ENCODE results near the gene RAP1GAP. TPM values are rescaled to one million over a fixed set of nuclear protein-coding genes. Genes with fewer than 3 reads are reported as not detected.

RAP1GAP gene
- total and polyA plus RNA-seq, 7 donors: 0.04 to 0.57 (median 0.21) TPM; not detected in 2

GRCh38 chr1:21691739-21692138 lies 22.6 kb upstream of the RAP1GAP start:
- peaks cover 9 to 87% of the 10 kb centered on the region in 2 donors for H3K36me3 ChIP-seq (ENCODE audit: insufficient read depth in 1 of 2, low read depth in 1 of 2)
- WGBS, 3 donors: 66 to 78% (median 75%) methylated on average over 3 of the region's 3 CpGs
- no peaks in the 10 kb centered on the region for H3K9me3 ChIP-seq
- no peak overlapping the region for H3K4me3 ChIP-seq
- H3K27ac ChIP-seq: no peak overlapping the region
- ATAC-seq (no peak), DNase-seq (no peak)
- TF ChIP-seq CTCF (IDR thresholded peaks at IDR 0.05): no peak
- no peaks in the 10 kb centered on the region for H3K4me1 ChIP-seq
- intact Hi-C loops (cut with DNase I): no loop called here
- no peaks in the 10 kb centered on the region for H3K27me3 ChIP-seq (ENCODE audit: insufficient read depth in 3 of 3, low read length in 2 of 3)

- intact Hi-C loops (cut with DNase I): no loop called here
- no peak for ATAC-seq
- 93 to 96% (median 96%) methylated on average over 6 of the region's 6 CpGs for WGBS, 3 donors
- Histone ChIP-seq H3K36me3 (ENCODE audit: insufficient read depth in 1 of 2, low read depth in 1 of 2) (peaks cover 12 to 91% of the 10 kb centered on the region in 2 donors), H3K4me3 (no peak overlapping the region), H3K27me3 (ENCODE audit: insufficient read depth in 3 of 3, low read length in 2 of 3) (no peaks in the 10 kb centered on the region), H3K4me1 (no peaks in the 10 kb centered on the region), H3K9me3 (peaks cover 4% of the 10 kb centered on the region), H3K27ac (no peak overlapping the region)
- TF ChIP-seq CTCF (IDR thresholded peaks at IDR 0.05): no peak
- no peak for DNase-seq
Measured at GRCh38 chr1:21689661-21690372, 20.7 kb upstream of the RAP1GAP start.

- ATAC-seq (no peak), DNase-seq (no peak)
- Histone ChIP-seq H3K36me3 (ENCODE audit: insufficient read depth in 1 of 2, low read depth in 1 of 2) (peaks cover 12 to 85% of the 10 kb centered on the region in 2 donors), H3K4me3 (no peak overlapping the region), H3K4me1 (no peaks in the 10 kb centered on the region), H3K27ac (no peak overlapping the region), H3K27me3 (ENCODE audit: insufficient read depth in 3 of 3, low read length in 2 of 3) (no peaks in the 10 kb centered on the region), H3K9me3 (peaks cover 8% of the 10 kb centered on the region)
- 88 to 99% (median 95%) methylated on average over 2 of the region's 2 CpGs for WGBS, 3 donors
- intact Hi-C loops (cut with DNase I): no loop called here
- TF ChIP-seq CTCF (IDR thresholded peaks at IDR 0.05): no peak
Measured at GRCh38 chr1:21687081-21687529, 17.9 kb upstream of the RAP1GAP start.

GRCh38 chr1:21685946-21686678 lies 17.0 kb upstream of the RAP1GAP start:
- H3K4me3 ChIP-seq: no peak overlapping the region
- 95 to 98% (median 97%) methylated on average over 4 of the region's 4 CpGs for WGBS, 3 donors
- no peak overlapping the region for H3K27ac ChIP-seq
- no peak for TF ChIP-seq CTCF (IDR thresholded peaks at IDR 0.05)
- no peaks in the 10 kb centered on the region for H3K27me3 ChIP-seq (ENCODE audit: insufficient read depth in 3 of 3, low read length in 2 of 3)
- intact Hi-C loops (cut with DNase I): no loop called here
- peaks cover 8% of the 10 kb centered on the region for H3K9me3 ChIP-seq
- H3K36me3 ChIP-seq (ENCODE audit: insufficient read depth in 1 of 2, low read depth in 1 of 2): peaks cover 12 to 83% of the 10 kb centered on the region in 2 donors
- ATAC-seq (no peak), DNase-seq (no peak)
- no peaks in the 10 kb centered on the region for H3K4me1 ChIP-seq

Measured in psoas muscle (tissue), 8 donors.